Keratinocyte (primary cell): ENCODE measurements around the gene CDKL4. TPM values are rescaled to one million over a fixed set of nuclear protein-coding genes. Genes with fewer than 3 reads are reported as not detected.

Experiments
- DNase-seq: peaks from one replicate; pipeline ENCODE4 v3.0.0-alpha.2; 2011; ENCODE audit warnings: low read depth, missing footprints, low spot score
- FAIRE-seq: peaks from 2 replicates; lab custom pipeline; 2011; peaks lifted over from hg19 to GRCh38; lab: Jason Lieb, UNC
- H2AFZ ChIP-seq: 2 replicates; pipeline ENCODE4 v1.6.0; 2012; ENCODE audit warnings: low read length, control low read depth, inconsistent platforms; ENCODE audit not compliant: control insufficient read depth
- H3K27ac ChIP-seq: 2 replicates; pipeline ENCODE4 v1.5.1; 2011; ENCODE audit warnings: low read length; ENCODE audit not compliant: control insufficient read depth, insufficient read depth
- H3K27me3 ChIP-seq: 3 replicates; pipeline ENCODE4 v1.6.0; 2011; ENCODE audit warnings: low read length; ENCODE audit not compliant: control insufficient read depth, insufficient read depth; ENCODE audit errors: extremely low read depth
- H3K36me3 ChIP-seq, 2 experiments: 2 replicates in 1 of 2; 3 replicates in 1 of 2; pipeline ENCODE4 v1.5.1; 2011; ENCODE audit warnings: low read length in 2 of 2, mild to moderate bottlenecking in 1 of 2; ENCODE audit not compliant: control insufficient read depth in 2 of 2, insufficient read depth in 2 of 2; ENCODE audit errors: extremely low read depth in 1 of 2
- H3K4me1 ChIP-seq: 3 replicates; pipeline ENCODE4 v1.5.1; 2011; ENCODE audit warnings: low read length; ENCODE audit not compliant: control insufficient read depth, insufficient read depth; ENCODE audit errors: extremely low read depth
- H3K4me2 ChIP-seq: 3 replicates; pipeline ENCODE4 v1.6.0; 2011; ENCODE audit warnings: low read depth, low read length; ENCODE audit not compliant: control insufficient read depth, insufficient read depth; ENCODE audit errors: extremely low read depth
- H3K4me3 ChIP-seq, 3 experiments: fragments of 200-600 bp in 1 of 3; sonication (generic) in 1 of 3; 2 replicates in 2 of 3; 3 replicates in 1 of 3; pipeline ENCODE4 v1.5.1; 2011 to 2016; ENCODE audit warnings: low read length in 3 of 3, mild to moderate bottlenecking in 3 of 3, control low read depth in 2 of 3, inconsistent platforms in 1 of 3, low read depth in 1 of 3, mixed read lengths in 1 of 3, mixed run types in 1 of 3, moderate library complexity in 1 of 3; ENCODE audit not compliant: control insufficient read depth in 2 of 3, insufficient read depth in 2 of 3; ENCODE audit errors: extremely low read depth in 1 of 3
- H3K79me2 ChIP-seq: 2 replicates; pipeline ENCODE4 v1.6.0; 2012; ENCODE audit warnings: low read length; ENCODE audit not compliant: control insufficient read depth, insufficient read depth
- H3K9ac ChIP-seq: 3 replicates; pipeline ENCODE4 v1.6.0; 2011; ENCODE audit warnings: low read length; ENCODE audit not compliant: control insufficient read depth, insufficient read depth; ENCODE audit errors: extremely low read depth
- H3K9me1 ChIP-seq: 3 replicates; pipeline ENCODE4 v1.6.0; 2011; ENCODE audit warnings: low read length; ENCODE audit not compliant: control insufficient read depth, insufficient read depth; ENCODE audit errors: extremely low read depth
- H3K9me3 ChIP-seq: 2 replicates; pipeline ENCODE4 v1.5.1; 2012; ENCODE audit warnings: low read depth, low read length; ENCODE audit not compliant: control insufficient read depth
- H4K20me1 ChIP-seq: 3 replicates; pipeline ENCODE4 v1.6.0; 2011; ENCODE audit warnings: low read length; ENCODE audit not compliant: control insufficient read depth, insufficient read depth; ENCODE audit errors: extremely low read depth
- EZH2 ChIP-seq: IDR thresholded peaks from one replicate; pipeline ENCODE4 v1.6.1; 2012; ENCODE audit warnings: inconsistent platforms, mild to moderate bottlenecking, low read length, moderate library complexity
- dilution Hi-C: fragments of 300-500 bp; cut with MboI; formaldehyde crosslinking; loops from one replicate; pipeline ENCODE4 v1.7.0; 2020; ENCODE audit warnings: low sequenced_read_pairs; ENCODE audit not compliant: extremely low pct_ligation_motif_present
- polyA plus RNA-seq, 5 experiments: library from polyadenylated mRNA; depleted of rRNA in 3 of 5; stranded (reverse) in 3 of 5; stranded (forward) in 1 of 5; unstranded in 1 of 5; fragments of >200 nt; gene quantifications; 1 replicate in 1 of 5; 2 replicates in 3 of 5; 3 replicates in 1 of 5; pipeline versions ENCODE4 v1.2.1 to v1.2.3, GENCODE V29; 2011 to 2012; ENCODE audit warnings: missing spikeins in 2 of 5, low read depth in 1 of 5, low replicate concordance in 1 of 5
- TF ChIP-seq, protein P1 (sequence below), 3 experiments: IDR thresholded peaks in 1 of 3; conservative IDR thresholded peaks in 1 of 3; optimal IDR thresholded peaks in 1 of 3; 2 replicates in 2 of 3; 3 replicates in 1 of 3; pipeline versions ENCODE3 to v1.5.1; 2011; ENCODE audit warnings: low read length in 3 of 3, mild to moderate bottlenecking in 3 of 3, moderate library complexity in 2 of 3, control low read depth in 1 of 3, inconsistent platforms in 1 of 3; ENCODE audit not compliant: insufficient read depth in 2 of 3; ENCODE audit errors: extremely low read depth in 1 of 3

CDKL4 gene
- polyA plus RNA-seq, 1 donor (not counting 4 experiments of a cell fraction or from before 2014, with no cell fraction given), result not detected

- no peak overlapping the region for H3K27ac ChIP-seq
- H3K4me2 ChIP-seq, result no peak overlapping the region
- DNase-seq (no peak), FAIRE-seq (no peak)
- H2AFZ ChIP-seq, result no peak overlapping the region
- H4K20me1 ChIP-seq, result no peaks in the 10 kb centered on the region
- no peaks in the 10 kb centered on the region for H3K27me3 ChIP-seq
- no peak overlapping the region for H3K4me3 ChIP-seq
- no peak for TF ChIP-seq EZH2
- TF ChIP-seq, protein P1, sequence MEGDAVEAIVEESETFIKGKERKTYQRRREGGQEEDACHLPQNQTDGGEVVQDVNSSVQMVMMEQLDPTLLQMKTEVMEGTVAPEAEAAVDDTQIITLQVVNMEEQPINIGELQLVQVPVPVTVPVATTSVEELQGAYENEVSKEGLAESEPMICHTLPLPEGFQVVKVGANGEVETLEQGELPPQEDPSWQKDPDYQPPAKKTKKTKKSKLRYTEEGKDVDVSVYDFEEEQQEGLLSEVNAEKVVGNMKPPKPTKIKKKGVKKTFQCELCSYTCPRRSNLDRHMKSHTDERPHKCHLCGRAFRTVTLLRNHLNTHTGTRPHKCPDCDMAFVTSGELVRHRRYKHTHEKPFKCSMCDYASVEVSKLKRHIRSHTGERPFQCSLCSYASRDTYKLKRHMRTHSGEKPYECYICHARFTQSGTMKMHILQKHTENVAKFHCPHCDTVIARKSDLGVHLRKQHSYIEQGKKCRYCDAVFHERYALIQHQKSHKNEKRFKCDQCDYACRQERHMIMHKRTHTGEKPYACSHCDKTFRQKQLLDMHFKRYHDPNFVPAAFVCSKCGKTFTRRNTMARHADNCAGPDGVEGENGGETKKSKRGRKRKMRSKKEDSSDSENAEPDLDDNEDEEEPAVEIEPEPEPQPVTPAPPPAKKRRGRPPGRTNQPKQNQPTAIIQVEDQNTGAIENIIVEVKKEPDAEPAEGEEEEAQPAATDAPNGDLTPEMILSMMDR (optimal IDR thresholded peaks at IDR 0.05 in 1 of 3, IDR thresholded peaks at IDR 0.05 in 1 of 3, conservative IDR thresholded peaks at IDR 0.05 in 1 of 3; ENCODE audit: extremely low read depth in 1 of 3, insufficient read depth in 2 of 3, low read length in 3 of 3), result no peak
- H3K9me1 ChIP-seq, result no peaks in the 10 kb centered on the region
- peaks cover 10 to 13% of the 10 kb centered on the region in 2 experiments for H3K36me3 ChIP-seq
- H3K9ac ChIP-seq, result no peak overlapping the region
- no peaks in the 10 kb centered on the region for H3K4me1 ChIP-seq
- no peaks in the 10 kb centered on the region for H3K79me2 ChIP-seq
- dilution Hi-C loops, result no loop called here
- no peaks in the 10 kb centered on the region for H3K9me3 ChIP-seq
Observed at GRCh38 chr2:39281391-39281790, 37.6 kb upstream of the CDKL4 start.

- Histone ChIP-seq H4K20me1 (no peaks in the 10 kb centered on the region), H3K4me3 (no peak overlapping the region), H3K9me1 (no peaks in the 10 kb centered on the region), H3K27ac (no peak overlapping the region), H2AFZ (no peak overlapping the region), H3K27me3 (no peaks in the 10 kb centered on the region), H3K9me3 (no peaks in the 10 kb centered on the region), H3K4me2 (no peak overlapping the region), H3K36me3 (peaks cover 0 to 5% of the 10 kb centered on the region in 2 experiments), H3K9ac (no peak overlapping the region), H3K4me1 (no peaks in the 10 kb centered on the region), H3K79me2 (no peaks in the 10 kb centered on the region)
- TF ChIP-seq EZH2, result no peak
- TF ChIP-seq, protein P1 (optimal IDR thresholded peaks at IDR 0.05 in 1 of 3, IDR thresholded peaks at IDR 0.05 in 1 of 3, conservative IDR thresholded peaks at IDR 0.05 in 1 of 3; ENCODE audit: extremely low read depth in 1 of 3, insufficient read depth in 2 of 3, low read length in 3 of 3), result no peak
- dilution Hi-C loops, result no loop called here
- no peak for DNase-seq
- peak; percentile 13 for FAIRE-seq
Observed at GRCh38 chr2:39275016-39275415, 31.2 kb upstream of the CDKL4 start.
